B cell (primary cell): ENCODE results near the gene PLXDC1. TPM values are rescaled to one million over a fixed set of nuclear protein-coding genes. Genes with fewer than 3 reads are reported as not detected.
"Not testable (repeated sequence)": the region's sequence is repeated elsewhere in the genome, so short reads cannot be mapped to it uniquely, and the experiment has no call there.

Experiments used
- ATAC-seq: fragments of 200-7000 bp; cut with Tn5 transposase; one replicate; pipeline ENCODE4 v1.10.0; 2021; ENCODE audit warnings: low read depth, mild to moderate bottlenecking, moderate number of reproducible peaks, moderate library complexity
- CTCF ChIA-PET: fragments of 350-600 bp; sonication (Branson Sonifier 250); formaldehyde crosslinking; loops from one replicate; lab custom pipeline; 2021; ENCODE audit warnings: antibody characterized with exemption, inconsistent platforms; lab: Charles Lee
- POLR2A ChIA-PET: fragments of 350-600 bp; sonication (Branson Sonifier 250); formaldehyde crosslinking; loops from one replicate; lab custom pipeline; 2021; ENCODE audit warnings: antibody characterized with exemption; lab: Charles Lee
- DNase-seq: peaks from one replicate; pipeline ENCODE4 v3.0.0; 2013
- H2AFZ ChIP-seq: 2 replicates; pipeline ENCODE4 v1.6.1; 2012; ENCODE audit warnings: mild to moderate bottlenecking, low read depth, low read length; ENCODE audit not compliant: insufficient read depth, poor library complexity, severe bottlenecking
- H3K27ac ChIP-seq, 2 donors: 1 replicate in 1 of 2; 2 replicates in 1 of 2; pipeline ENCODE4 v1.5.1; 2012 to 2013; ENCODE audit warnings: low read length in 2 of 2, mild to moderate bottlenecking in 2 of 2, moderate library complexity in 1 of 2
- H3K27me3 ChIP-seq, 4 experiments: fragments of 200-600 bp in 1 of 4; sonication (generic) in 1 of 4; replicated peaks in 1 of 4; 1 replicate in 2 of 4; 2 replicates in 2 of 4; pipeline versions ENCODE4 v1.6.1 to v1.7.0; 2013 to 2016; ENCODE audit warnings: low read length in 3 of 4, mild to moderate bottlenecking in 2 of 4, mixed read lengths in 1 of 4, moderate library complexity in 1 of 4; ENCODE audit not compliant: insufficient read depth in 4 of 4, control insufficient read depth in 3 of 4; ENCODE audit errors: control extremely low read depth in 1 of 4
- H3K36me3 ChIP-seq, 2 experiments: replicated peaks in 1 of 2; 1 replicate in 1 of 2; 2 replicates in 1 of 2; pipeline versions ENCODE4 v1.6.1 to v1.7.1; 2013; ENCODE audit warnings: low read length in 1 of 2; ENCODE audit not compliant: insufficient read depth in 2 of 2, control insufficient read depth in 1 of 2; ENCODE audit errors: control extremely low read depth in 1 of 2, extremely low read depth in 1 of 2
- H3K4me1 ChIP-seq, 2 donors: fragments of 200-600 bp in 1 of 2; sonication (generic) in 1 of 2; 1 replicate in 1 of 2; 2 replicates in 1 of 2; pipeline versions ENCODE4 v1.5.1 to v1.6.1; 2013 to 2017; ENCODE audit warnings: low read length in 2 of 2; ENCODE audit not compliant: control insufficient read depth in 2 of 2, insufficient read depth in 2 of 2
- H3K4me2 ChIP-seq: replicated peaks from 2 replicates; pipeline ENCODE3; 2012; ENCODE audit warnings: mild to moderate bottlenecking, low read depth, low read length; ENCODE audit not compliant: poor library complexity, severe bottlenecking
- H3K4me3 ChIP-seq, 5 experiments: fragments of 200-600 bp in 1 of 5; sonication (generic) in 1 of 5; 1 replicate in 3 of 5; 2 replicates in 2 of 5; pipeline versions ENCODE4 v1.5.1 to v1.7.0; 2011 to 2016; ENCODE audit warnings: low read length in 4 of 5, mild to moderate bottlenecking in 4 of 5, low read depth in 2 of 5, control low read depth in 1 of 5, moderate library complexity in 1 of 5; ENCODE audit not compliant: insufficient read depth in 1 of 5; ENCODE audit errors: control extremely low read depth in 1 of 5, extremely low read depth in 1 of 5
- H3K79me2 ChIP-seq: fragments of 200-600 bp; sonication (generic); one replicate; pipeline ENCODE4 v1.6.0; 2016; ENCODE audit warnings: low read length; ENCODE audit not compliant: control insufficient read depth, insufficient read depth
- H3K9ac ChIP-seq: fragments of 200-600 bp; sonication (generic); 2 replicates; pipeline ENCODE4 v1.6.1; 2017; ENCODE audit warnings: mild to moderate bottlenecking, low read length, moderate library complexity
- H3K9me3 ChIP-seq, 3 donors: one replicate each; pipeline versions ENCODE4 v1.6.1 to v1.7.1; 2013; ENCODE audit warnings: low read length in 2 of 3; ENCODE audit not compliant: control insufficient read depth in 2 of 3, insufficient read depth in 1 of 3; ENCODE audit errors: control extremely low read depth in 1 of 3
- H4K20me1 ChIP-seq: 2 replicates; pipeline ENCODE4 v1.6.0; 2012; ENCODE audit warnings: mild to moderate bottlenecking, low read length; ENCODE audit not compliant: insufficient read depth, control insufficient read depth, poor library complexity, severe bottlenecking
- H3K27ac Mint-ChIP-seq: one replicate; pipeline ENCODE4 v1.8.0; 2021; ENCODE audit warnings: mixed read lengths
- H3K27me3 Mint-ChIP-seq: one replicate; pipeline ENCODE4 v1.8.0; 2021; ENCODE audit warnings: mixed read lengths
- H3K4me1 Mint-ChIP-seq: one replicate; pipeline ENCODE4 v1.8.0; 2021; ENCODE audit warnings: mixed read lengths
- H3K4me3 Mint-ChIP-seq: one replicate; pipeline ENCODE4 v1.8.0; 2021; ENCODE audit warnings: mixed read lengths
- H3K9me3 Mint-ChIP-seq: one replicate; pipeline ENCODE4 v1.8.0; 2022; ENCODE audit warnings: mixed read lengths; ENCODE audit not compliant: insufficient read depth
- CTCF ChIP-seq: fragments of 200-600 bp; IDR thresholded peaks from one replicate; pipeline ENCODE4 v1.8.0; 2022; ENCODE audit warnings: antibody characterized with exemption, mild to moderate bottlenecking
- EZH2 ChIP-seq: IDR thresholded peaks from 2 replicates; pipeline ENCODE4 v1.6.1; 2012; ENCODE audit warnings: borderline replicate concordance, low read depth, mild to moderate bottlenecking, moderate library complexity, low read length; ENCODE audit not compliant: insufficient read depth, poor library complexity, severe bottlenecking
- WGBS: methylation state at CpG from one replicate; pipeline ENCODE4 v1.1.5; 2013; ENCODE audit warnings: missing lambda C conversion rate; ENCODE audit not compliant: insufficient coverage; 5-methylcytosine and 5-hydroxymethylcytosine counted together
- intact Hi-C: fragments of 100-400 bp; cut with micrococcal nuclease; formaldehyde crosslinking; loops from one replicate; pipeline ENCODE4 v1.10.0; 2022
- polyA plus RNA-seq: library from polyadenylated mRNA; depleted of rRNA; stranded (reverse); fragments of >200 nt; gene quantifications from 2 replicates; pipeline ENCODE4 v1.2.3, GENCODE V29; 2012
- total RNA-seq, 2 donors: library from RNA; stranded (reverse); fragments of 120-200 nt in 1 of 2; gene quantifications; 1 replicate in 1 of 2; 2 replicates in 1 of 2; pipeline versions ENCODE4 v1.2.3 to v1.2.4, GENCODE V29; 2013 to 2022

PLXDC1 gene
- total and polyA plus RNA-seq, 2 donors (not counting 1 experiment from before 2014, with no cell fraction given): 0.69 TPM; not detected in 1

- peak overlapping the region; percentile 89 for H3K4me3 Mint-ChIP-seq
- CTCF ChIA-PET: interaction anchor here (1.2 to 3.2 kb wide), 3 partner anchors 75 to 187 kb away, joined by 3 to 16 read pairs (median 7); no protein-coding TSS in a partner anchor
- H3K9me3 Mint-ChIP-seq: no peaks in the 10 kb centered on the region
- peaks cover 8% of the 10 kb centered on the region for H3K4me1 Mint-ChIP-seq
- H3K27me3 Mint-ChIP-seq: peaks cover 6% of the 10 kb centered on the region
- no peaks in the 10 kb centered on the region for H3K36me3 ChIP-seq
- ATAC-seq: no peak
- no peak overlapping the region for H3K27ac ChIP-seq
- H3K9me3 ChIP-seq: no peaks in the 10 kb centered on the region
- TF ChIP-seq CTCF (no peak), EZH2 (no peak)
- 92% methylated on average over 8 of the region's 11 CpGs for WGBS
- H3K79me2 ChIP-seq: no peaks in the 10 kb centered on the region
- intact Hi-C loops: loop anchor here (1.0 kb wide), 1 partner anchor 96 kb away; no protein-coding TSS in a partner anchor
- H3K4me1 ChIP-seq: peaks cover 7 to 13% of the 10 kb centered on the region in 2 donors
- peak; percentile 15 for DNase-seq
- POLR2A ChIA-PET: interaction anchor here (0.6 kb wide), 1 partner anchor 252 kb away, joined by 4 read pairs; no protein-coding TSS in a partner anchor
- no peaks in the 10 kb centered on the region for H4K20me1 ChIP-seq
- peak overlapping the region; percentile 82 for H3K4me2 ChIP-seq
- no peak overlapping the region for H3K4me3 ChIP-seq
- H3K9ac ChIP-seq: no peak overlapping the region
- no peak overlapping the region for H2AFZ ChIP-seq
- peaks cover 0 to under 1% (median 0%) of the 10 kb centered on the region in 4 experiments for H3K27me3 ChIP-seq
- H3K27ac Mint-ChIP-seq: no peak overlapping the region
Observed at GRCh38 chr17:39057701-39058206, 93.7 kb downstream of the PLXDC1 start.

- peaks cover 0 to 3% (median 0%) of the 10 kb centered on the region in 3 donors for H3K9me3 ChIP-seq
- peaks cover 0 to 3% (median 0%) of the 10 kb centered on the region in 4 experiments for H3K27me3 ChIP-seq
- H3K4me2 ChIP-seq: no peak overlapping the region
- ChIA-PET POLR2A (no interaction called here), CTCF (no interaction called here)
- H3K36me3 ChIP-seq: no peaks in the 10 kb centered on the region
- H3K79me2 ChIP-seq: no peaks in the 10 kb centered on the region
- TF ChIP-seq CTCF: no peak
- no peak for TF ChIP-seq EZH2
- ATAC-seq (no peak), DNase-seq (no peak)
- Mint-ChIP-seq H3K27ac (no peak overlapping the region), H3K4me3 (no peak overlapping the region), H3K4me1 (peaks cover 8% of the 10 kb centered on the region), H3K9me3 (no peaks in the 10 kb centered on the region), H3K27me3 (peaks cover 22% of the 10 kb centered on the region)
- no peak overlapping the region for H2AFZ ChIP-seq
- no peaks in the 10 kb centered on the region for H4K20me1 ChIP-seq
- H3K4me3 ChIP-seq: no peak overlapping the region
- intact Hi-C loops: no loop called here
- no peak overlapping the region for H3K27ac ChIP-seq
- H3K9ac ChIP-seq: no peak overlapping the region
- peaks cover 7 to 13% of the 10 kb centered on the region in 2 donors for H3K4me1 ChIP-seq
- WGBS: no CpG with 5 or more reads among the region's 2 CpGs
Observed at GRCh38 chr17:39054111-39054645, 97.3 kb downstream of the PLXDC1 start.

- H3K4me1 ChIP-seq: peaks cover 4 to 13% of the 10 kb centered on the region in 2 donors
- H3K36me3 ChIP-seq, H3K27ac ChIP-seq, H3K9ac ChIP-seq, H2AFZ ChIP-seq, ATAC-seq, H3K27ac Mint-ChIP-seq, H4K20me1 ChIP-seq, H3K79me2 ChIP-seq, CTCF ChIA-PET, H3K4me3 Mint-ChIP-seq, H3K9me3 Mint-ChIP-seq, intact Hi-C loops, H3K4me2 ChIP-seq, H3K4me1 Mint-ChIP-seq, POLR2A ChIA-PET, DNase-seq, H3K4me3 ChIP-seq, H3K27me3 ChIP-seq: not testable (repeated sequence)
- peaks cover 0 to 20% (median 11%) of the 10 kb centered on the region in 3 donors for H3K9me3 ChIP-seq
- H3K27me3 Mint-ChIP-seq: peaks cover 22% of the 10 kb centered on the region
- WGBS: no CpG with 5 or more reads among the region's 3 CpGs
Observed at GRCh38 chr17:39052423-39052822, 99.0 kb downstream of the PLXDC1 start.
